K562 (cell line): ENCODE measurements around the gene CYP4V2. TPM values are rescaled to one million over a fixed set of nuclear protein-coding genes. Genes with fewer than 3 reads are reported as not detected.
"Not testable (repeated sequence)": the region's sequence is repeated elsewhere in the genome, so short reads cannot be mapped to it uniquely, and the experiment has no call there.

Experiments used
- ATAC-seq: fragments of 200-7000 bp; cut with Tn5 transposase; 3 replicates; pipeline ENCODE4 v1.9.1; 2020; ENCODE audit warnings: moderate library complexity
- BruUV-seq: library from RNA; stranded (reverse); fragments of 400-500 nt; replicated peaks from 2 replicates; lab custom pipeline; 2021; lab: Mats Ljungman, UMichigan
- CTCF ChIA-PET: fragments of 300-600 bp; formaldehyde crosslinking; extraction: SDS; loops from one replicate; lab custom pipeline; 2021; ENCODE audit warnings: low intra/inter-chr PET ratio; lab: Yijun Ruan, JAX
- POLR2A ChIA-PET: fragments of 300-600, 350-650 bp; sonication (Branson Sonifier 250); formaldehyde crosslinking; extraction: SDS; loops from one replicate; lab custom pipeline; 2021; ENCODE audit warnings: antibody characterized with exemption, inconsistent platforms; lab: Yijun Ruan, JAX
- DNase-seq, 4 experiments: peaks; one replicate each; pipeline versions ENCODE4 v3.0.0 to v3.0.0-alpha.2; 2011 to 2018; ENCODE audit warnings: low spot score in 3 of 4, mixed read lengths in 3 of 4; ENCODE audit errors: extremely low read depth in 1 of 4
- FAIRE-seq: peaks from 2 replicates; lab custom pipeline; 2011; peaks lifted over from hg19 to GRCh38; lab: Jason Lieb, UNC
- H2AFZ ChIP-seq: 2 replicates; pipeline ENCODE4 v1.6.0; 2011; ENCODE audit warnings: low read depth, low read length, control low read depth, inconsistent platforms
- H3K27ac ChIP-seq: fragments of 200-600 bp; 3 replicates; pipeline ENCODE4 v1.8.0; 2011; ENCODE audit warnings: low read depth, mild to moderate bottlenecking, control low read depth, inconsistent platforms, low read length, moderate library complexity, mixed read lengths; ENCODE audit errors: extremely low read depth
- H3K27me3 ChIP-seq, 2 experiments: fragments of 300-600 bp in 1 of 2; 2 replicates in 1 of 2; 3 replicates in 1 of 2; pipeline versions ENCODE4 v1.6.0 to v1.8.0; 2011; ENCODE audit warnings: inconsistent platforms in 2 of 2, low read length in 2 of 2, mild to moderate bottlenecking in 1 of 2, mixed read lengths in 1 of 2, moderate library complexity in 1 of 2; ENCODE audit not compliant: control insufficient read depth in 2 of 2, insufficient read depth in 2 of 2
- H3K36me3 ChIP-seq: fragments of 300-600 bp; 3 replicates; pipeline ENCODE4 v1.8.0; 2011; ENCODE audit warnings: mild to moderate bottlenecking, low read length, inconsistent platforms; ENCODE audit not compliant: control insufficient read depth, insufficient read depth
- H3K4me1 ChIP-seq, 2 experiments: fragments of 200-600 bp in 1 of 2; replicated peaks in 1 of 2; 2 replicates in 1 of 2; 3 replicates in 1 of 2; pipeline versions ENCODE4 v1.5.1 to v1.8.0; 2011; ENCODE audit warnings: inconsistent platforms in 2 of 2, low read length in 2 of 2, mild to moderate bottlenecking in 1 of 2, mixed read lengths in 1 of 2, moderate library complexity in 1 of 2; ENCODE audit not compliant: control insufficient read depth in 2 of 2, insufficient read depth in 2 of 2
- H3K4me2 ChIP-seq: 2 replicates; pipeline ENCODE4 v1.6.1; 2011; ENCODE audit warnings: low read length, control low read depth, inconsistent platforms, mixed read lengths; ENCODE audit not compliant: insufficient read depth
- H3K4me3 ChIP-seq: fragments of 200-600 bp; sonication (generic), shearing (Covaris generic); 2 replicates; pipeline ENCODE4 v1.5.1; 2016; ENCODE audit warnings: control low read depth, inconsistent platforms
- H3K79me2 ChIP-seq: fragments of 200-600 bp; 3 replicates; pipeline ENCODE4 v1.8.0; 2011; ENCODE audit warnings: low read length, inconsistent platforms; ENCODE audit not compliant: control insufficient read depth, insufficient read depth
- H3K9ac ChIP-seq, 2 experiments: 2 replicates each; pipeline versions ENCODE4 v1.6.0 to v1.6.1; 2011; ENCODE audit warnings: low read depth in 2 of 2, low read length in 2 of 2, control low read depth in 1 of 2, inconsistent platforms in 1 of 2, mild to moderate bottlenecking in 1 of 2, mixed read lengths in 1 of 2; ENCODE audit not compliant: insufficient read depth in 1 of 2
- H3K9me1 ChIP-seq: one replicate; pipeline ENCODE4 v1.6.0; 2011; ENCODE audit warnings: inconsistent platforms, mild to moderate bottlenecking, low read length, moderate library complexity; ENCODE audit not compliant: control insufficient read depth, insufficient read depth
- H3K9me3 ChIP-seq: replicated peaks from 2 replicates; pipeline ENCODE4 v1.5.1; 2011; ENCODE audit warnings: low read depth, low read length, inconsistent platforms; ENCODE audit not compliant: control insufficient read depth, insufficient read depth
- H4K20me1 ChIP-seq: replicated peaks from 2 replicates; pipeline ENCODE4 v1.6.1; 2011; ENCODE audit warnings: low read length, inconsistent platforms, mixed read lengths; ENCODE audit not compliant: control insufficient read depth, insufficient read depth
- BACH1 ChIP-seq: fragments of 200-800 bp; sonication (Bioruptor generic); IDR thresholded peaks from 2 replicates; pipeline ENCODE4 v1.6.1; 2016; ENCODE audit warnings: missing genetic modification characterization, missing compliant biosample characterization
- GTF2A2 ChIP-seq: IDR thresholded peaks from 2 replicates; pipeline ENCODE4 v1.6.1; 2016; ENCODE audit warnings: mild to moderate bottlenecking, missing genetic modification characterization, missing compliant biosample characterization
- HINFP ChIP-seq: fragments of 450-650 bp; conservative IDR thresholded peaks from 2 replicates; pipeline ENCODE4 v1.6.1; 2016; ENCODE audit warnings: missing genetic modification characterization, low read depth, mild to moderate bottlenecking, control low read depth, missing compliant biosample characterization
- KDM2B ChIP-seq: fragments of 250-450 bp; sonication (Bioruptor Pico); IDR thresholded peaks from 2 replicates; pipeline ENCODE4 v1.8.0; 2021; ENCODE audit warnings: mild to moderate bottlenecking, moderate library complexity
- NFXL1 ChIP-seq: fragments of 450-650 bp; formaldehyde crosslinking; IDR thresholded peaks from 2 replicates; pipeline ENCODE4 v1.4.0; 2021; ENCODE audit warnings: mild to moderate bottlenecking
- NRF1 ChIP-seq, 2 experiments: fragments of 450-650 bp; IDR thresholded peaks in 1 of 2; conservative IDR thresholded peaks in 1 of 2; 2 replicates each; pipeline ENCODE4 v1.6.1; 2014; ENCODE audit warnings: mild to moderate bottlenecking in 2 of 2
- OTX1 ChIP-seq: fragments of 450-650 bp; formaldehyde crosslinking; IDR thresholded peaks from 2 replicates; pipeline ENCODE4 v1.4.0; 2022; ENCODE audit warnings: mild to moderate bottlenecking
- PHF21A ChIP-seq: fragments of 450-650 bp; IDR thresholded peaks from 2 replicates; pipeline ENCODE4 v1.6.1; 2017; ENCODE audit warnings: low read depth, borderline replicate concordance
- SMARCB1 ChIP-seq: IDR thresholded peaks from 2 replicates; pipeline ENCODE4 v1.6.1; 2011; ENCODE audit warnings: improper control_type of control experiment, low read depth; ENCODE audit not compliant: insufficient read length
- ZBED1 ChIP-seq: IDR thresholded peaks from 2 replicates; pipeline ENCODE4 v1.6.1; 2014
- WGBS: fragments of 100-300 bp; shearing (Covaris generic); methylation state at CpG from one replicate; pipeline ENCODE4 v1.1.6; 2016; ENCODE audit warnings: low coverage, mixed read lengths; ENCODE audit not compliant: insufficient coverage; ENCODE audit errors: missing lambda C conversion rate; 5-methylcytosine and 5-hydroxymethylcytosine counted together
- in situ Hi-C: fragments of 300-500 bp; cut with MboI; formaldehyde crosslinking; loops from 4 replicates; pipeline ENCODE4 v1.15.0; 2018; ENCODE audit warnings: inconsistent platforms, mixed read lengths
- intact Hi-C: fragments of 100-400 bp; cut with micrococcal nuclease; formaldehyde crosslinking; loops from 2 replicates; pipeline ENCODE4 v1.14.2; 2022
- polyA plus RNA-seq, 8 experiments: library from polyadenylated mRNA; depleted of rRNA in 4 of 8; stranded (reverse) in 5 of 8; unstranded in 3 of 8; fragments of >200 nt; fragmentation: Nextera tagmentation in 2 of 8; fragmentation: Illumina TruSeq in 1 of 8; extraction: Ambion mirVana in 2 of 8; extraction: Trizol in 1 of 8; gene quantifications; 2 replicates each; pipeline versions ENCODE4 v1.2.1 to v1.2.3, GENCODE V29; 2011 to 2014; ENCODE audit warnings: inconsistent platforms in 1 of 8, missing spikeins in 1 of 8
- total RNA-seq, 7 experiments: library from RNA; depleted of rRNA in 6 of 7; stranded (reverse); fragments of >200 nt in 6 of 7; fragmentation: Illumina TruSeq in 2 of 7; extraction: Trizol in 2 of 7; gene quantifications; 2 replicates each; pipeline versions ENCODE4 v1.2.1 to v1.2.3, GENCODE V29; 2011 to 2021; ENCODE audit warnings: low replicate concordance in 1 of 7
- TF ChIP-seq, protein P1 (sequence below): fragments of 250-450 bp; sonication (Bioruptor Pico); IDR thresholded peaks from 2 replicates; pipeline ENCODE4 v1.8.0; 2021; ENCODE audit warnings: moderate library complexity, mild to moderate bottlenecking, inconsistent platforms
- TF ChIP-seq, protein P2 (sequence below), 3 experiments: fragments of 200-800 bp in 1 of 3; sonication (Bioruptor generic) in 1 of 3; sonication (generic) in 1 of 3; formaldehyde crosslinking in 1 of 3; IDR thresholded peaks; 2 replicates each; pipeline versions ENCODE4 v1.6.1 to v1.8.0; 2016 to 2022; ENCODE audit warnings: mild to moderate bottlenecking in 2 of 3, missing compliant biosample characterization in 2 of 3, missing genetic modification characterization in 2 of 3, missing genetic modification reagents in 1 of 3

The CYP4V2 gene
- total and polyA plus RNA-seq, 9 of the 15 experiments (the other 6 are each of a cell fraction or from before 2014, with no cell fraction given): 1.1 to 8.3 (median 3.9) TPM

- intact Hi-C loops, H3K9me1 ChIP-seq, CTCF ChIA-PET, POLR2A ChIA-PET, H4K20me1 ChIP-seq, DNase-seq, H3K4me2 ChIP-seq, H3K79me2 ChIP-seq, H3K4me3 ChIP-seq, H3K9me3 ChIP-seq, in situ Hi-C loops, H3K27ac ChIP-seq, H3K36me3 ChIP-seq, H3K4me1 ChIP-seq, FAIRE-seq, H2AFZ ChIP-seq, H3K9ac ChIP-seq, H3K27me3 ChIP-seq, ATAC-seq, BruUV-seq: not testable (repeated sequence)
- 2% methylated on average over 7 of the region's 10 CpGs for WGBS
These were observed 50.7 kb downstream of the CYP4V2 start for GRCh38 chr4:186242031-186242430.

GRCh38 chr4:186243331-186243730 lies 52.0 kb downstream of the CYP4V2 start:
- H3K27me3 ChIP-seq: peaks cover 0 to 8% of the 10 kb centered on the region in 2 experiments; a peak in 3 of 5 replicates
- ChIA-PET POLR2A (no interaction called here), CTCF (no interaction called here)
- FAIRE-seq: no peak
- H2AFZ ChIP-seq: no peak overlapping the region
- in situ Hi-C loops (no loop called here), intact Hi-C loops (no loop called here)
- no peaks in the 10 kb centered on the region for H3K4me1 ChIP-seq
- no peak overlapping the region for H3K4me2 ChIP-seq
- BruUV-seq: no TSS peak
- H3K27ac ChIP-seq: no peak overlapping the region
- H3K9ac ChIP-seq: no peak overlapping the region
- no peak for ATAC-seq
- H4K20me1 ChIP-seq: no peaks in the 10 kb centered on the region
- whole genome bisulfite sequencing: 0% methylated on average over 2 of the region's 2 CpGs
- no peaks in the 10 kb centered on the region for H3K79me2 ChIP-seq
- DNase-seq: no peak
- H3K36me3 ChIP-seq: no peaks in the 10 kb centered on the region
- no peak overlapping the region for H3K4me3 ChIP-seq
- H3K9me1 ChIP-seq: no peaks in the 10 kb centered on the region
- no peaks in the 10 kb centered on the region for H3K9me3 ChIP-seq
- no peak for TF ChIP-seq BACH1 (tag)
- no peak for TF ChIP-seq NRF1 (conservative IDR thresholded peaks at IDR 0.05 in 1 of 2, IDR thresholded peaks at IDR 0.05 in 1 of 2)
- TF ChIP-seq OTX1: no peak
- TF ChIP-seq SMARCB1: no peak
- no peak for TF ChIP-seq ZBED1
- TF ChIP-seq, protein P1, sequence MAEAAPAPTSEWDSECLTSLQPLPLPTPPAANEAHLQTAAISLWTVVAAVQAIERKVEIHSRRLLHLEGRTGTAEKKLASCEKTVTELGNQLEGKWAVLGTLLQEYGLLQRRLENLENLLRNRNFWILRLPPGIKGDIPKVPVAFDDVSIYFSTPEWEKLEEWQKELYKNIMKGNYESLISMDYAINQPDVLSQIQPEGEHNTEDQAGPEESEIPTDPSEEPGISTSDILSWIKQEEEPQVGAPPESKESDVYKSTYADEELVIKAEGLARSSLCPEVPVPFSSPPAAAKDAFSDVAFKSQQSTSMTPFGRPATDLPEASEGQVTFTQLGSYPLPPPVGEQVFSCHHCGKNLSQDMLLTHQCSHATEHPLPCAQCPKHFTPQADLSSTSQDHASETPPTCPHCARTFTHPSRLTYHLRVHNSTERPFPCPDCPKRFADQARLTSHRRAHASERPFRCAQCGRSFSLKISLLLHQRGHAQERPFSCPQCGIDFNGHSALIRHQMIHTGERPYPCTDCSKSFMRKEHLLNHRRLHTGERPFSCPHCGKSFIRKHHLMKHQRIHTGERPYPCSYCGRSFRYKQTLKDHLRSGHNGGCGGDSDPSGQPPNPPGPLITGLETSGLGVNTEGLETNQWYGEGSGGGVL: no peak
- TF ChIP-seq HINFP (tag): no peak
- no peak for TF ChIP-seq PHF21A
- no peak for TF ChIP-seq GTF2A2 (tag)
- TF ChIP-seq, protein P2, sequence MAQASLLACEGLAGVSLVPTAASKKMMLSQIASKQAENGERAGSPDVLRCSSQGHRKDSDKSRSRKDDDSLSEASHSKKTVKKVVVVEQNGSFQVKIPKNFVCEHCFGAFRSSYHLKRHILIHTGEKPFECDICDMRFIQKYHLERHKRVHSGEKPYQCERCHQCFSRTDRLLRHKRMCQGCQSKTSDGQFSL (CRISPR knock-in tag; IDR thresholded peaks at IDR 0.05): no peak
- TF ChIP-seq, protein P2 (tag; IDR thresholded peaks at IDR 0.05): no peak
- TF ChIP-seq NFXL1 (CRISPR knock-in tag): no peak
- TF ChIP-seq KDM2B: no peak
